ENCODE data around the gene SH2B3. TPM values are rescaled to one million over a fixed set of nuclear protein-coding genes. Genes with fewer than 3 reads are reported as not detected.

The SH2B3 gene
- total RNA-seq, 1 donor from 2014 or later = 18.1 TPM

DNA sequence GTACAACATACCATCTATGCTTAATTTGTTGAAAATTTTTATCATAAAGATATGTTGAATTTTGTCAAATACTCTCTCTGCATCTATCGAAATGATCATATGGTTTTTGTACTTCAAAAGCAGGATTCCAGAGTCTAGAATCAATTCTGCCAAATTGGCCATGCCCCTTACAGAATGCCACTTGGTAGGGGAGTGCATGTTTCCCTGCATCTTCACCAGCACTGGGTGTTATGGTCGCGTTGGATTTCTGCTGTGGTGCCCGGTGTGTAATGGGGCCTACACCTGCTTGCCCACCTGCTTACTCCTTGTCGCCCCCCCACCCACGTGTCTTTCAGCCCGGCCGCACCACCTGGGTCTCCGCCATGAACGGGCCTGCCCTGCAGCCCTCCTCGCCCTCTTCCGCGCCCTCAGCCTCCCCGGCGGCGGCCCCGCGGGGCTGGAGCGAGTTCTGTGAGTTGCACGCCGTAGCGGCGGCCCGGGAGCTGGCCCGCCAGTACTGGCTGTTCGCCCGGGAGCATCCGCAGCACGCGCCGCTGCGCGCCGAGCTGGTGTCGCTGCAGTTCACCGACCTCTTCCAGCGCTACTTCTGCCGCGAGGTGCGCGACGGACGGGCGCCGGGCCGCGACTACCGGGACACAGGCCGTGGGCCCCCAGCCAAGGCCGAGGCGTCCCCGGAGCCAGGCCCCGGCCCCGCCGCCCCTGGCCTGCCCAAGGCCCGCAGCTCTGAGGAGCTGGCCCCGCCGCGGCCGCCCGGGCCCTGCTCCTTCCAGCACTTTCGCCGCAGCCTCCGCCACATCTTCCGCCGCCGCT, 12.3 kb downstream of the SH2B3 start:
- Mint-ChIP-seq H3K9me3 (ENCODE audit: unreplicated experiment) (peaks cover under 1% of the 10 kb centered on the region), H3K27me3 (ENCODE audit: unreplicated experiment) (peaks cover 6% of the 10 kb centered on the region), H3K4me1 (ENCODE audit: low read depth, unreplicated experiment) (peaks cover 7% of the 10 kb centered on the region), H3K4me3 (ENCODE audit: unreplicated experiment) (no peak overlapping the region), H3K36me3 (ENCODE audit: unreplicated experiment) (no peaks in the 10 kb centered on the region), H3K27ac (ENCODE audit: unreplicated experiment) (no peak overlapping the region)
- TF ChIP-seq, protein P1, sequence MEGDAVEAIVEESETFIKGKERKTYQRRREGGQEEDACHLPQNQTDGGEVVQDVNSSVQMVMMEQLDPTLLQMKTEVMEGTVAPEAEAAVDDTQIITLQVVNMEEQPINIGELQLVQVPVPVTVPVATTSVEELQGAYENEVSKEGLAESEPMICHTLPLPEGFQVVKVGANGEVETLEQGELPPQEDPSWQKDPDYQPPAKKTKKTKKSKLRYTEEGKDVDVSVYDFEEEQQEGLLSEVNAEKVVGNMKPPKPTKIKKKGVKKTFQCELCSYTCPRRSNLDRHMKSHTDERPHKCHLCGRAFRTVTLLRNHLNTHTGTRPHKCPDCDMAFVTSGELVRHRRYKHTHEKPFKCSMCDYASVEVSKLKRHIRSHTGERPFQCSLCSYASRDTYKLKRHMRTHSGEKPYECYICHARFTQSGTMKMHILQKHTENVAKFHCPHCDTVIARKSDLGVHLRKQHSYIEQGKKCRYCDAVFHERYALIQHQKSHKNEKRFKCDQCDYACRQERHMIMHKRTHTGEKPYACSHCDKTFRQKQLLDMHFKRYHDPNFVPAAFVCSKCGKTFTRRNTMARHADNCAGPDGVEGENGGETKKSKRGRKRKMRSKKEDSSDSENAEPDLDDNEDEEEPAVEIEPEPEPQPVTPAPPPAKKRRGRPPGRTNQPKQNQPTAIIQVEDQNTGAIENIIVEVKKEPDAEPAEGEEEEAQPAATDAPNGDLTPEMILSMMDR (IDR thresholded peaks at IDR 0.05; ENCODE audit: partially characterized antibody, unreplicated experiment) = no peak
- no peak for DNase-seq

DNA sequence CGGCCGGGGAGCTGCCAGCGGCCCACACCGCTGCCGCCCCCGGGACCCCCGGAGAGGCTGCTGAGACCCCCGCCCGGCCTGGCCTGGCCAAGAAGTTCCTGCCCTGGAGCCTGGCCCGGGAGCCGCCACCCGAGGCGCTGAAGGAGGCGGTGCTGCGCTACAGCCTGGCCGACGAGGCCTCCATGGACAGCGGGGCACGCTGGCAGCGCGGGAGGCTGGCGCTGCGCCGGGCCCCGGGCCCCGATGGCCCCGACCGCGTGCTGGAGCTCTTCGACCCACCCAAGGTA, 12.8 kb downstream of the SH2B3 start:
- H3K4me1 Mint-ChIP-seq (ENCODE audit: low read depth, unreplicated experiment) = peaks cover 2% of the 10 kb centered on the region
- no peaks in the 10 kb centered on the region for H3K9me3 Mint-ChIP-seq (ENCODE audit: unreplicated experiment)
- H3K27ac Mint-ChIP-seq (ENCODE audit: unreplicated experiment) = no peak overlapping the region
- peaks cover 1% of the 10 kb centered on the region for H3K27me3 Mint-ChIP-seq (ENCODE audit: unreplicated experiment)
- no peak for DNase-seq
- H3K36me3 Mint-ChIP-seq (ENCODE audit: unreplicated experiment) = no peaks in the 10 kb centered on the region
- TF ChIP-seq, protein P1 (IDR thresholded peaks at IDR 0.05; ENCODE audit: partially characterized antibody, unreplicated experiment) = no peak
- H3K4me3 Mint-ChIP-seq (ENCODE audit: unreplicated experiment) = no peak overlapping the region

DNA sequence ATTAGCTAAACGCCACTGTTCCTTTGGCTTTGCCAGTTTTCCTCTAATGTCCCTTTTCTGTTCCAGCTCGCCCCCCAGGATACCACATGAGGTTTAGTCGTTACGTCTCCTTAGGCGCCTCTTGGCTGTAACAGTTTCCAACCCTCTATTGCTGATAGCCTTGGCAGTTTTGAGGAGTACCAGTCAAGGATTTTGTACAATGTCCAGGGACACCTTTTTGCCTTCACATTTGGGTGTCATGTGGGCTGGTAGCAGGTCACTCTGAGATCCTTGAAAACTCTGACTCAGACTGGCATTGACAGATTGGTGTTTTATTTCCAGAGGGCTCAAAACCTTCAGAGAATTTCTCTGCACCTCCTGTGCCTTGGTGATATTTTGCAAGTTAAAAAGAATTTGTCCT, 14.1 kb downstream of the SH2B3 start:
- Mint-ChIP-seq H3K36me3 (ENCODE audit: unreplicated experiment) (no peaks in the 10 kb centered on the region), H3K27ac (ENCODE audit: unreplicated experiment) (no peak overlapping the region), H3K4me3 (ENCODE audit: unreplicated experiment) (no peak overlapping the region)

DNA sequence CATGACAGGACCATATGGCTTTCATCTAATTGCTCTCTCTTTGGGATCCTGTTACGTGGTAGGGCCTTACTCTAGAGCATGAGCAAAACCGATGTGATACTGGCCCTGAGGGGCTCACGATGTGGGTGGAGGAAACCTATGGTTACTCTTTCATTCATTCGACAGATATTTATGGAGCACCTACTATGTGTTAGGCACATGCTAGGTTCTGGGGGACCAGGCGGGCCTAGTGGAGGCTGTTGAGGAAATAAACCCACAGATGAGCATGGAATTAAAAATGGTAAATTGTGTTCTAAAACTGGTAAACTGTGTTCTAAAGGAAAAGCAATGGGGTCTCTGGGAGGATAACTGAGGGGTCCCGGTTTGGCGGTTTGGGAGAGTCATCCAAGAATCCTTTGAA, 14.8 kb downstream of the SH2B3 start:
- no peak overlapping the region for H3K27ac Mint-ChIP-seq (ENCODE audit: unreplicated experiment)
- TF ChIP-seq, protein P1 (IDR thresholded peaks at IDR 0.05; ENCODE audit: partially characterized antibody, unreplicated experiment) = no peak
- H3K36me3 Mint-ChIP-seq (ENCODE audit: unreplicated experiment) = no peaks in the 10 kb centered on the region

More for the DNA sequence above, 14.1 kb downstream of the SH2B3 start:
- no peaks in the 10 kb centered on the region for H3K4me1 Mint-ChIP-seq (ENCODE audit: low read depth, unreplicated experiment)
- no peak for DNase-seq
- H3K9me3 Mint-ChIP-seq (ENCODE audit: unreplicated experiment) = no peaks in the 10 kb centered on the region
- TF ChIP-seq, protein P1 (IDR thresholded peaks at IDR 0.05; ENCODE audit: partially characterized antibody, unreplicated experiment) = no peak
- no peaks in the 10 kb centered on the region for H3K27me3 Mint-ChIP-seq (ENCODE audit: unreplicated experiment)

DNA sequence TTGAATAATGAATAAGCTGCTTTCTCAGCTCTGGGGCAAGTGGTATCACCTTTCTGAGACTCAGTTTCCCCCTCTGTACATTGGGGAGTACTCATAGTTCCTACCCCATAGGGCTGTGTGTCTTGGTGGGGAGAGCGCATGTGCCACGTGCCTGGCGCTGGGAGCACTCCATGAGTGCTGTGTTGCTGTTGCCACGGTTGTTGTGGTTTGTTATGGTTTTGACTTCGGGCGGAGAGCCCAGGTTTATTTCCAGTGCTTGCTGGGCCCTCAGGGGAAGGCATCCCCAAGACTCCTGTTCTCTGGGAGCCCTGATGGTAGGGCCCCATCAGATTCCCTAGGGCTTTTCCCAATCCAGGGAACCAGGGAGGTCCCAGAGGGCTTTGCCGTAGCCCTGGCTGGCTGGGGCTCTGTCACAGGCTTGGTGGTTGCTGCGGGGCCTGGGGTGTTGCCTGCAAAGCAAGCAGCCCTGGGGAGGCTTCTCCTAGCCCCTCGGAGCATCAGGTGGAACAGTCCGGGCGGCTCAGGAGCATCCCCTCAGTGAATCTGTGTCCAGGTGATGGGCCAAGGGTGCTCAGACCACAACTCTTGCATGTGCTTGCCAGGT, 18.6 kb downstream of the SH2B3 start:
- no peaks in the 10 kb centered on the region for H3K9me3 Mint-ChIP-seq (ENCODE audit: unreplicated experiment)
- TF ChIP-seq, protein P1 (IDR thresholded peaks at IDR 0.05; ENCODE audit: partially characterized antibody, unreplicated experiment) = no peak
- no peaks in the 10 kb centered on the region for H3K36me3 Mint-ChIP-seq (ENCODE audit: unreplicated experiment)
- no peak for DNase-seq
- no peaks in the 10 kb centered on the region for H3K27me3 Mint-ChIP-seq (ENCODE audit: unreplicated experiment)
- H3K27ac Mint-ChIP-seq (ENCODE audit: unreplicated experiment) = no peak overlapping the region
- H3K4me1 Mint-ChIP-seq (ENCODE audit: low read depth, unreplicated experiment) = no peaks in the 10 kb centered on the region
- H3K4me3 Mint-ChIP-seq (ENCODE audit: unreplicated experiment) = no peak overlapping the region

More for the DNA sequence above, 14.8 kb downstream of the SH2B3 start:
- no peak for DNase-seq
- no peaks in the 10 kb centered on the region for H3K4me1 Mint-ChIP-seq (ENCODE audit: low read depth, unreplicated experiment)
- no peaks in the 10 kb centered on the region for H3K27me3 Mint-ChIP-seq (ENCODE audit: unreplicated experiment)
- H3K4me3 Mint-ChIP-seq (ENCODE audit: unreplicated experiment) = no peak overlapping the region
- no peaks in the 10 kb centered on the region for H3K9me3 Mint-ChIP-seq (ENCODE audit: unreplicated experiment)
